ENCODE data around the gene SIGLEC1. TPM values are rescaled to one million over a fixed set of nuclear protein-coding genes. Genes with fewer than 3 reads are reported as not detected.

Gene SIGLEC1
- total and polyA plus RNA-seq, 8 donors, result 0.09 to 3.7 (median 1.7) TPM

DNA sequence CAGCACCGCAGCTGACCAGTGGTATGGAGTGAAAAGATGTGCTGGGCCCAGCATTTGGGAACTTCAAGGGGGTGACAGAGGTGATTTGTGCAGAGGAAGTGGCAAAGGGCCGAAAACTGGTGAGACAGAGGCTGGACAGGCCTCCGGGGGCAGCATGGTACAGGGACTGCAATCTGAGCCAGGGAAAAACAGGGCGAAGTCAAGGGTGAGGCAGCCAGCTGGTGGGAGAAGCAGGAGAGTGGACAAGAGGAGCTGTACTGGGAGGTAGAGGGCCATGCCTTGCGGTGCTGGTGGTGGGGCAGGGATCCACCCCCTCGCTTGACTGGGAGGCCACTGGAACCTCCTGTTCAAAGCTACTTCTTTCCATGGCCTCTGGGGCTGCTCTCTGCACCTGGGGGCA, 41.9 kb downstream of the SIGLEC1 start:
- FAIRE-seq, result no peak
- TF ChIP-seq, protein P1, sequence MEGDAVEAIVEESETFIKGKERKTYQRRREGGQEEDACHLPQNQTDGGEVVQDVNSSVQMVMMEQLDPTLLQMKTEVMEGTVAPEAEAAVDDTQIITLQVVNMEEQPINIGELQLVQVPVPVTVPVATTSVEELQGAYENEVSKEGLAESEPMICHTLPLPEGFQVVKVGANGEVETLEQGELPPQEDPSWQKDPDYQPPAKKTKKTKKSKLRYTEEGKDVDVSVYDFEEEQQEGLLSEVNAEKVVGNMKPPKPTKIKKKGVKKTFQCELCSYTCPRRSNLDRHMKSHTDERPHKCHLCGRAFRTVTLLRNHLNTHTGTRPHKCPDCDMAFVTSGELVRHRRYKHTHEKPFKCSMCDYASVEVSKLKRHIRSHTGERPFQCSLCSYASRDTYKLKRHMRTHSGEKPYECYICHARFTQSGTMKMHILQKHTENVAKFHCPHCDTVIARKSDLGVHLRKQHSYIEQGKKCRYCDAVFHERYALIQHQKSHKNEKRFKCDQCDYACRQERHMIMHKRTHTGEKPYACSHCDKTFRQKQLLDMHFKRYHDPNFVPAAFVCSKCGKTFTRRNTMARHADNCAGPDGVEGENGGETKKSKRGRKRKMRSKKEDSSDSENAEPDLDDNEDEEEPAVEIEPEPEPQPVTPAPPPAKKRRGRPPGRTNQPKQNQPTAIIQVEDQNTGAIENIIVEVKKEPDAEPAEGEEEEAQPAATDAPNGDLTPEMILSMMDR (IDR thresholded peaks at IDR 0.05), result no peak
- no peak for DNase-seq
- H3K27me3 ChIP-seq, result peaks cover 0 to 22% (median 8%) of the 10 kb centered on the region in 4 donors
- no peaks in the 10 kb centered on the region for H3K9me3 ChIP-seq
- no peaks in the 10 kb centered on the region for H3K4me1 ChIP-seq
- no peak for ATAC-seq
- H3K4me3 ChIP-seq, result no peak overlapping the region
- H3K27ac ChIP-seq, result no peak overlapping the region
- H3K36me3 ChIP-seq, result no peaks in the 10 kb centered on the region
- intact Hi-C loops (cut with DNase I), result loop anchor here in 1 of 3 donors (10.0 kb wide), 2 partner anchors 184 to 414 kb away; no protein-coding TSS in a partner anchor
- 52 to 66% methylated on average over 6 of the region's 6 CpGs for WGBS, 2 donors

DNA sequence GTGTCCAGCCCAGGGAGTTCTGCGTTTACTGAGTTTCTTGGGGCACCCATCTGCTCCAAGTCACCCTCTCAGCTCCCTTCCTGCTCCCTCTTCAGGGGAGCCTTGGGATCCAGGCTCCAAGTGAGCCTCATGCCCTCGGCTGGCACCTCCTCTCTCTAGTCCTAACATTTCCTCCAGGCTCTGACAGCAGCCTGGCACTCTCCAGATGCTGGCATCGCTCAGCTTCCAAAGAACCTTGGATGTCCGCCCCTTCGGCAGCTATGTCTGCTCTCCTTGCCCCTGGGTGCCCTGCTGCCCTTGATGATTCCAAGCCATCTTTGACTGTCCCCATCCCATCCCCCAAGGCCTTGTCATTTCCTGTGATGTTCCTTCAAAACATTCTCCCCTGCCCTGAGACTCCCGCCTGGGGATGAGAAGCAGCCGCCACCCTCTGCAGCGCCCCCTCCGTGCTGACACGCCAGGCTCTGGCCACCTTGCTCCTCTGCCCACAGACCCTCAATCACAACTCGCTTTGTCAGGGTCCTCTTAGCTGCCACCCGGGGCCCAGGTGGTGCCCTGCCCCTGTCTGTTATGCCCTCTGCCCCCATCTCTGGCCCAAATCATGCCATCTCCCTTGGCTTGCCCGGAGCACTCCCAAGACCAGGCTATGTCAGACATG, 42.6 kb downstream of the SIGLEC1 start:
- peaks cover 0 to 18% (median 8%) of the 10 kb centered on the region in 4 donors for H3K27me3 ChIP-seq
- no peaks in the 10 kb centered on the region for H3K9me3 ChIP-seq
- FAIRE-seq (no peak), DNase-seq (no peak), ATAC-seq (no peak)
- no peak overlapping the region for H3K4me3 ChIP-seq
- intact Hi-C loops (cut with DNase I), result loop anchor here in 1 of 3 donors (10.0 kb wide), 2 partner anchors 185 to 415 kb away; no protein-coding TSS in a partner anchor
- no peaks in the 10 kb centered on the region for H3K4me1 ChIP-seq
- no peaks in the 10 kb centered on the region for H3K36me3 ChIP-seq
- 74 to 78% methylated on average over 13 of the region's 13 CpGs for WGBS, 2 donors
- H3K27ac ChIP-seq, result no peak overlapping the region
- TF ChIP-seq, protein P1 (IDR thresholded peaks at IDR 0.05), result no peak

DNA sequence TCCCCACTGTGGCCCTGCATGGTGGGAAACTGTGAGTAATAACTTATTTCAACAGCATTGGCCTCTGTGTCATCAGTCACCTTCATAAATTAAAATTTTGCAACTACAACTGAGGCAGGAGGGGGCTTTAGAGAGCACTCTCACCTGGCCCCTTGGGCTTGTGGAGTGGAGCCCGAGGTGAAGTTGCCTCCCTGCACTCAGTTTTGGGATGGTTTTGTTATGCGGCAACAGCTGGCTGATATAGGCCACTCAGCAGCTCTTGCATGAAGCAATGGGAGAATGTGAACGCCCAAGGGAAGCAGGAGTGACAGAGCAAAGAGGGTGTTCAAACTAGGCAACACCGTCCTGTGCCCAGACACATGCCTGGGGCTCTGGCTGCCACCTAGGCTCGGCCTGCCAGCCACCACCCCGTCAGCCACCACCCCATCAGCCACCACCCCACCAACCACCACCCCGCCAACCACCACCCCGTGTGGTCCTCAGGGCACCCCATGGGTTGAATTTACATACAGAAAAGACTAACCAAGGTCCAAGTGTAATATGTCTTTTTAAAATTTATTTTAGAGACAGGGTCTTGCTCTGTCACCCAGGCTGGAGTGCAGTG, 44.9 kb downstream of the SIGLEC1 start:
- ATAC-seq (no peak), DNase-seq (no peak), FAIRE-seq (no peak)
- Histone ChIP-seq H3K27ac (no peak overlapping the region), H3K4me3 (no peak overlapping the region), H3K4me1 (no peaks in the 10 kb centered on the region), H3K27me3 (peaks cover 0 to 14% (median 4%) of the 10 kb centered on the region in 4 donors), H3K9me3 (no peaks in the 10 kb centered on the region), H3K36me3 (no peaks in the 10 kb centered on the region)
- WGBS, 2 donors, result 89 to 94% methylated on average over 8 of the region's 8 CpGs
- intact Hi-C loops (cut with DNase I), result no loop called here
- TF ChIP-seq, protein P1 (IDR thresholded peaks at IDR 0.05), result no peak

DNA sequence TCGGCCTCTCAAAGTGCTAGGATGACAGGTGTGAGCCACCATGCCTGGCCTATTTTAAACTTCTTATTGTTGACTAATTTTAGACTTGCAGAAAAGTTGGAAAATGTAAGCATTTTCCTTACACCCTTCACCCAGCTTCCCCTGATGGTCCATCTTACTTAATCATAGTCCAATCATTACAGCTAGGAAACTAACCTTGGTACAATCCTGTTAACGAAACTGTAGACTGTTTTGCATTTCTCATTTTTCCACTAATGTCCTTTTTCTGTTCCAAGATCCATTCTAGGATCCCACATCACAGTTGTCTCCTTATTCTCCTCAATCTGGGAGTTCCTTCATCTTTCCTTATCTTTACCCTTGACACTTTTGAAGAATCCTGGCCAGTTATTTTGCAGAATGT, 48.5 kb downstream of the SIGLEC1 start:
- Histone ChIP-seq H3K9me3 (no peaks in the 10 kb centered on the region), H3K4me3 (no peak overlapping the region), H3K36me3 (no peaks in the 10 kb centered on the region), H3K27ac (no peak overlapping the region), H3K4me1 (no peaks in the 10 kb centered on the region), H3K27me3 (no peaks in the 10 kb centered on the region)
- TF ChIP-seq, protein P1 (IDR thresholded peaks at IDR 0.05), result no peak
- WGBS, 2 donors, result 76 to 86% methylated on average over 2 of the region's 2 CpGs
- DNase-seq, result no peak
- FAIRE-seq, result no peak
- intact Hi-C loops (cut with DNase I), result no loop called here
- no peak for ATAC-seq
